NOMO-1 (cell line): Measurements from ENCODE around the gene ATP8B4.
A peak's percentile ranks its signal among the peaks of the same experiment; 100 is the strongest.

Source experiments
- DNase-seq, 2 experiments: peaks; one replicate each; lab custom pipeline; 2025; ENCODE audit not compliant: unreplicated experiment in 2 of 2; lab: John Stamatoyannopoulos, UW

The ATP8B4 gene

GRCh38 chr15:50042775-50043174, 76.3 kb downstream of the ATP8B4 start:
- no peak for DNase-seq

GRCh38 chr15:50030456-50030855, 88.6 kb downstream of the ATP8B4 start:
- no peak for DNase-seq

GRCh38 chr15:50028326-50028725, 90.7 kb downstream of the ATP8B4 start:
- DNase-seq = no peak

GRCh38 chr15:50024281-50024680, 94.8 kb downstream of the ATP8B4 start:
- DNase-seq = no peak

GRCh38 chr15:50018491-50018890, 100.5 kb downstream of the ATP8B4 start:
- no peak for DNase-seq

- DNase-seq = peak in 1 of 2 experiments; percentile 9
Measured at GRCh38 chr15:50017522-50017921, 101.5 kb downstream of the ATP8B4 start.

- DNase-seq = no peak
Measured at GRCh38 chr15:50016951-50017350, 102.1 kb downstream of the ATP8B4 start.

GRCh38 chr15:50012790-50013189, 106.2 kb downstream of the ATP8B4 start:
- DNase-seq = no peak

- no peak for DNase-seq
Measured at GRCh38 chr15:50009634-50010033, 109.4 kb downstream of the ATP8B4 start.

- peak in 1 of 2 experiments; percentile 8 for DNase-seq
Measured at GRCh38 chr15:50003786-50004334, 115.2 kb downstream of the ATP8B4 start.

- no peak for DNase-seq
Measured at GRCh38 chr15:49991587-49991986, 127.4 kb downstream of the ATP8B4 start.

GRCh38 chr15:49990835-49991545, 128.0 kb downstream of the ATP8B4 start:
- DNase-seq = no peak

- peak; percentile 18 to 55 for DNase-seq
Measured at GRCh38 chr15:49989498-49989897, 129.5 kb downstream of the ATP8B4 start.

GRCh38 chr15:49988766-49989165, 130.3 kb downstream of the ATP8B4 start:
- no peak for DNase-seq

GRCh38 chr15:49987896-49988295, 131.1 kb downstream of the ATP8B4 start:
- no peak for DNase-seq

GRCh38 chr15:49987198-49987785, 131.7 kb downstream of the ATP8B4 start:
- no peak for DNase-seq

GRCh38 chr15:49986326-49986725, 132.7 kb downstream of the ATP8B4 start:
- no peak for DNase-seq

- no peak for DNase-seq
Measured at GRCh38 chr15:49985463-49985862, 133.6 kb downstream of the ATP8B4 start.

GRCh38 chr15:49984436-49984835, 134.6 kb downstream of the ATP8B4 start:
- no peak for DNase-seq

- no peak for DNase-seq
Measured at GRCh38 chr15:49982584-49982983, 136.4 kb downstream of the ATP8B4 start.

GRCh38 chr15:49979705-49980382, 139.2 kb downstream of the ATP8B4 start:
- no peak for DNase-seq

- no peak for DNase-seq
Measured at GRCh38 chr15:49978121-49978520, 140.9 kb downstream of the ATP8B4 start.
